Activated B cell treated with CpG ODN at 0.5 μM for 24 hours (primary cell): Measurements from ENCODE around the gene PTAR1. TPM values are rescaled to one million over a fixed set of nuclear protein-coding genes. Genes with fewer than 3 reads are reported as not detected.
"Not testable (repeated sequence)": the region's sequence is repeated elsewhere in the genome, so short reads cannot be mapped to it uniquely, and the experiment has no call there.

Source experiments
- ATAC-seq: fragments of 200-7000 bp; cut with Tn5 transposase; one replicate; pipeline ENCODE4 v1.10.0; 2021; ENCODE audit warnings: low read depth, mild to moderate bottlenecking, moderate library complexity
- CTCF ChIA-PET: fragments of 350-600 bp; sonication (Branson Sonifier 250); formaldehyde crosslinking; loops from one replicate; lab custom pipeline; 2021; ENCODE audit warnings: antibody characterized with exemption; lab: Charles Lee
- POLR2A ChIA-PET: fragments of 350-600 bp; sonication (Branson Sonifier 250); formaldehyde crosslinking; loops from one replicate; lab custom pipeline; 2021; ENCODE audit warnings: antibody characterized with exemption; lab: Charles Lee
- DNase-seq: peaks from one replicate; pipeline ENCODE4 v3.0.0; 2022
- H3K27ac Mint-ChIP-seq: one replicate; pipeline ENCODE4 v1.8.0; 2020; ENCODE audit warnings: mixed read lengths
- H3K27me3 Mint-ChIP-seq: one replicate; pipeline ENCODE4 v1.8.0; 2021; ENCODE audit warnings: mixed read lengths
- H3K36me3 Mint-ChIP-seq: one replicate; pipeline ENCODE4 v1.8.0; 2021; ENCODE audit warnings: low read depth, mixed read lengths
- H3K4me1 Mint-ChIP-seq: one replicate; pipeline ENCODE4 v1.8.0; 2021; ENCODE audit warnings: mixed read lengths
- H3K4me3 Mint-ChIP-seq: one replicate; pipeline ENCODE4 v1.8.0; 2020; ENCODE audit warnings: mild to moderate bottlenecking, mixed read lengths
- H3K9me3 Mint-ChIP-seq: one replicate; pipeline ENCODE4 v1.8.0; 2020; ENCODE audit warnings: mixed read lengths
- intact Hi-C: fragments of 100-400 bp; cut with micrococcal nuclease; formaldehyde crosslinking; loops from one replicate; pipeline ENCODE4 v1.15.1; 2024
- total RNA-seq: library from RNA; stranded (reverse); gene quantifications from 2 replicates; pipeline ENCODE4 v1.2.3, GENCODE V29; 2022
- TF ChIP-seq, protein P1 (sequence below): fragments of 200-600 bp; IDR thresholded peaks from one replicate; pipeline ENCODE4 v1.8.0; 2022; ENCODE audit warnings: antibody characterized with exemption, mild to moderate bottlenecking

The PTAR1 gene
- total RNA-seq, 1 donor from 2014 or later = 49.5 TPM

DNA sequence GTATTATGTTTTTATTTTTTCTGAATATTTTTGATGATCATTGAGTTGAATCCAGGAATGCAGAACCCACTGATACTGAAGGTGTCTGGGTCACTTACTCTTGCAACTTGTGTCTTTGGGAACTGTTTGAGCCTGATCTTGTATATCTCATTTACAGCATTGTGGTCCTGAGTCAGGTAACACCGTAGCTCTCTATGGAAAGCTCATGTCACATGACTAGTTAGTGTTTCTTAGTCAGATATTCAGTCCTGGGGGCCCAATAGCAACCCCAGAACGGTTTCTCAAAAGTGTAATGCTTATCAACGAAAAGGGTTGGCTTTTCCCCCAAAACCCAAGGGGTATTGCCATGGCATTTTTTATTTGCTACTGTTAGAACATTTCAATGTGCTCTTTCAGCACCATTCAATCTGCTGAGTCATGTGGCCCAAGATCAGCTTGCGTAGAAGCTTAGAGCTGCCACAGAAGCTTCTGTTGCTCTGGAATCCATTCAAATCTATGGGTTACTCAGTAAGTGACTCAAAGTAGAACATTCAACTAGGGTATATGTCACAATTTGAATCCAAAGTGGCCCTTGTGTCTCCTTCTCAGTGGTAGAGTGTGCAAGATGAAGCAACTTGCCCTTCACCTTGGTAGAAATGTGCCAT lies 12.1 kb upstream of the PTAR1 start:
- Mint-ChIP-seq H3K4me1 (no peaks in the 10 kb centered on the region), H3K27me3 (peaks cover 1% of the 10 kb centered on the region), H3K4me3 (no peak overlapping the region), H3K36me3 (no peaks in the 10 kb centered on the region), H3K9me3 (no peaks in the 10 kb centered on the region), H3K27ac (no peak overlapping the region)
- CTCF ChIA-PET = no interaction called here
- ATAC-seq (no peak), DNase-seq (no peak)
- TF ChIP-seq, protein P1, sequence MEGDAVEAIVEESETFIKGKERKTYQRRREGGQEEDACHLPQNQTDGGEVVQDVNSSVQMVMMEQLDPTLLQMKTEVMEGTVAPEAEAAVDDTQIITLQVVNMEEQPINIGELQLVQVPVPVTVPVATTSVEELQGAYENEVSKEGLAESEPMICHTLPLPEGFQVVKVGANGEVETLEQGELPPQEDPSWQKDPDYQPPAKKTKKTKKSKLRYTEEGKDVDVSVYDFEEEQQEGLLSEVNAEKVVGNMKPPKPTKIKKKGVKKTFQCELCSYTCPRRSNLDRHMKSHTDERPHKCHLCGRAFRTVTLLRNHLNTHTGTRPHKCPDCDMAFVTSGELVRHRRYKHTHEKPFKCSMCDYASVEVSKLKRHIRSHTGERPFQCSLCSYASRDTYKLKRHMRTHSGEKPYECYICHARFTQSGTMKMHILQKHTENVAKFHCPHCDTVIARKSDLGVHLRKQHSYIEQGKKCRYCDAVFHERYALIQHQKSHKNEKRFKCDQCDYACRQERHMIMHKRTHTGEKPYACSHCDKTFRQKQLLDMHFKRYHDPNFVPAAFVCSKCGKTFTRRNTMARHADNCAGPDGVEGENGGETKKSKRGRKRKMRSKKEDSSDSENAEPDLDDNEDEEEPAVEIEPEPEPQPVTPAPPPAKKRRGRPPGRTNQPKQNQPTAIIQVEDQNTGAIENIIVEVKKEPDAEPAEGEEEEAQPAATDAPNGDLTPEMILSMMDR = no peak
- intact Hi-C loops = no loop called here
- POLR2A ChIA-PET = no interaction called here

GRCh38 chr9:69768716-69769115 lies 8.9 kb upstream of the PTAR1 start:
- intact Hi-C loops = loop anchor here (10.0 kb wide), 1 partner anchor 1124 kb away; no protein-coding TSS in a partner anchor
- no peak overlapping the region for H3K27ac Mint-ChIP-seq
- ChIA-PET CTCF (no interaction called here), POLR2A (no interaction called here)
- no peak overlapping the region for H3K4me3 Mint-ChIP-seq
- no peaks in the 10 kb centered on the region for H3K9me3 Mint-ChIP-seq
- DNase-seq (no peak), ATAC-seq (no peak)
- H3K4me1 Mint-ChIP-seq = no peaks in the 10 kb centered on the region
- peaks cover 1% of the 10 kb centered on the region for H3K27me3 Mint-ChIP-seq
- TF ChIP-seq, protein P1 = no peak
- H3K36me3 Mint-ChIP-seq = no peaks in the 10 kb centered on the region

DNA sequence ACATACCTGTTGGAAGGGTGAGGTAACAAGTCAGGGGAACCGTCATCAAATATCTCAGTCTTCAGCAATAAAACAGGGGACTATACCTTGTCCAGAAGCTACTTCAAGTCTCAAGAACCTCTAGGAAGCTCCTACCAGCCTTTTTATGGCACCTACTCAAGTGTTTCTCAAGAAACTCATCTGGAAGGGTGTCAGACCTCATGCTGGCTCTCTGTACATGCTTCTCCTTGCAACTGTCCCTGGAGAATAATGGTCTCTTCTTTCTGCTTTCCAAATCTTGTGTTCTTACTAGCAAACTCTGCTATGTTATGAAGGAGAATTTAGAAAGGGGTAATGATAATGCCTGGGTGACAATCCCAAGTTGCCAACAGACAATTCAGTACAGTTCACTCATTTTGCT lies 8.3 kb upstream of the PTAR1 start:
- Mint-ChIP-seq H3K27ac (no peak overlapping the region), H3K4me3 (no peak overlapping the region), H3K36me3 (no peaks in the 10 kb centered on the region), H3K4me1 (no peaks in the 10 kb centered on the region), H3K9me3 (no peaks in the 10 kb centered on the region), H3K27me3 (no peaks in the 10 kb centered on the region)
- ChIA-PET POLR2A (no interaction called here), CTCF (no interaction called here)
- intact Hi-C loops = loop anchor here (10.0 kb wide), 1 partner anchor 1123 kb away; no protein-coding TSS in a partner anchor
- ATAC-seq (no peak), DNase-seq (no peak)
- TF ChIP-seq, protein P1 = no peak

DNA sequence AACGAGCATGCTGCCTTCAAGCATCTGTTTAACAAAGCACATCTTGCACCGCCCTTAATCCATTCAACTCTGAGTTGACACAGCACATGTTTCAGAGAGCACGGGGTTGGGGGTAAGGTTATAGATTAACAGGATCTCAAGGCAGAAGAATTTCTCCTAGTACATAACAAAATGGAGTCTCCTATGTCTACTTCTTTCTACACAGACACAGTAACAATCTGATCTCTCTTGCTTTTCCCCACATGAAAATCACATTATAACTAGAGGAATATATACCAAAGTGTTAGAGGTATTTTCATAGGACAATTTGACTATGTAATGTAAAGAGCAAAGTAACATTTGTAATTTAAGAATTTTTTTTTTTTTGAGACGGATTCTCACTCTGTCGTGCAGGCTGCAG lies 4.1 kb upstream of the PTAR1 start:
- H3K36me3 Mint-ChIP-seq, CTCF ChIA-PET, H3K9me3 Mint-ChIP-seq, DNase-seq, H3K27ac Mint-ChIP-seq, POLR2A ChIA-PET, H3K27me3 Mint-ChIP-seq, ATAC-seq, H3K4me1 Mint-ChIP-seq, H3K4me3 Mint-ChIP-seq: not testable (repeated sequence)
- intact Hi-C loops = loop anchor here (10.0 kb wide), 1 partner anchor 1119 kb away; no protein-coding TSS in a partner anchor

GRCh38 chr9:69762527-69762926 lies 2.7 kb upstream of the PTAR1 start:
- DNase-seq (no peak), ATAC-seq (no peak)
- Mint-ChIP-seq H3K36me3 (peaks cover 8% of the 10 kb centered on the region), H3K9me3 (no peaks in the 10 kb centered on the region), H3K4me3 (no peak overlapping the region), H3K27ac (no peak overlapping the region), H3K27me3 (no peaks in the 10 kb centered on the region), H3K4me1 (peaks cover 15% of the 10 kb centered on the region)
- CTCF ChIA-PET = no interaction called here
- TF ChIP-seq, protein P1 = no peak
- intact Hi-C loops = loop anchor here (10.0 kb wide), 1 partner anchor 1118 kb away; no protein-coding TSS in a partner anchor
- POLR2A ChIA-PET = no interaction called here
